SH-SY5Y (cell line): Measurements from ENCODE around the gene AGBL3.

Experiments
- GATA2 ChIP-seq: IDR thresholded peaks from 2 replicates; pipeline ENCODE4 v1.6.1; 2011; ENCODE audit warnings: mild to moderate bottlenecking, low read depth, low read length
- GATA3 ChIP-seq: IDR thresholded peaks from 2 replicates; pipeline ENCODE4 v1.6.1; 2011; ENCODE audit warnings: low read depth, mild to moderate bottlenecking, low read length, moderate library complexity

The AGBL3 gene

GRCh38 chr7:135174941-135175340 lies 188.6 kb downstream of the AGBL3 start:
- no peak for TF ChIP-seq GATA3
- no peak for TF ChIP-seq GATA2

GRCh38 chr7:135175931-135176330 lies 189.6 kb downstream of the AGBL3 start:
- TF ChIP-seq GATA3: no peak
- TF ChIP-seq GATA2: no peak

GRCh38 chr7:135177028-135177696 lies 190.9 kb downstream of the AGBL3 start:
- no peak for TF ChIP-seq GATA3
- no peak for TF ChIP-seq GATA2

- TF ChIP-seq GATA2: no peak
- TF ChIP-seq GATA3: no peak
Measured at GRCh38 chr7:135178364-135178763, 192.1 kb downstream of the AGBL3 start.

GRCh38 chr7:135179321-135179925 lies 193.1 kb downstream of the AGBL3 start:
- no peak for TF ChIP-seq GATA3
- TF ChIP-seq GATA2: no peak

- no peak for TF ChIP-seq GATA2
- no peak for TF ChIP-seq GATA3
Measured at GRCh38 chr7:135180122-135180521, 193.8 kb downstream of the AGBL3 start.

- no peak for TF ChIP-seq GATA3
- no peak for TF ChIP-seq GATA2
Measured at GRCh38 chr7:135181261-135181928, 195.1 kb downstream of the AGBL3 start.

- no peak for TF ChIP-seq GATA2
- no peak for TF ChIP-seq GATA3
Measured at GRCh38 chr7:135181929-135182678, 195.8 kb downstream of the AGBL3 start.

- no peak for TF ChIP-seq GATA3
- TF ChIP-seq GATA2: no peak
Measured at GRCh38 chr7:135183478-135183877, 197.2 kb downstream of the AGBL3 start.

GRCh38 chr7:135184254-135184841 lies 198.0 kb downstream of the AGBL3 start:
- TF ChIP-seq GATA2 (no peak), GATA3 (no peak)
